ENCODE data around the gene CFH. TPM values are rescaled to one million over a fixed set of nuclear protein-coding genes. Genes with fewer than 3 reads are reported as not detected.
"Not testable (repeated sequence)": the region's sequence is repeated elsewhere in the genome, so short reads cannot be mapped to it uniquely, and the experiment has no call there.

The CFH gene
- total RNA-seq, 2 donors from 2014 or later, result 15.4 to 20.5 TPM

GRCh38 chr1:196733091-196733970 is 81.5 kb downstream of the CFH start:
- intact Hi-C loops (cut with DNase I), result no loop called here
- H3K4me1 ChIP-seq, result no peaks in the 10 kb centered on the region
- no peak for DNase-seq
- H3K27me3 ChIP-seq, result no peaks in the 10 kb centered on the region
- H3K27ac ChIP-seq, result no peak overlapping the region
- no peaks in the 10 kb centered on the region for H3K9me3 ChIP-seq
- TF ChIP-seq, protein P1, sequence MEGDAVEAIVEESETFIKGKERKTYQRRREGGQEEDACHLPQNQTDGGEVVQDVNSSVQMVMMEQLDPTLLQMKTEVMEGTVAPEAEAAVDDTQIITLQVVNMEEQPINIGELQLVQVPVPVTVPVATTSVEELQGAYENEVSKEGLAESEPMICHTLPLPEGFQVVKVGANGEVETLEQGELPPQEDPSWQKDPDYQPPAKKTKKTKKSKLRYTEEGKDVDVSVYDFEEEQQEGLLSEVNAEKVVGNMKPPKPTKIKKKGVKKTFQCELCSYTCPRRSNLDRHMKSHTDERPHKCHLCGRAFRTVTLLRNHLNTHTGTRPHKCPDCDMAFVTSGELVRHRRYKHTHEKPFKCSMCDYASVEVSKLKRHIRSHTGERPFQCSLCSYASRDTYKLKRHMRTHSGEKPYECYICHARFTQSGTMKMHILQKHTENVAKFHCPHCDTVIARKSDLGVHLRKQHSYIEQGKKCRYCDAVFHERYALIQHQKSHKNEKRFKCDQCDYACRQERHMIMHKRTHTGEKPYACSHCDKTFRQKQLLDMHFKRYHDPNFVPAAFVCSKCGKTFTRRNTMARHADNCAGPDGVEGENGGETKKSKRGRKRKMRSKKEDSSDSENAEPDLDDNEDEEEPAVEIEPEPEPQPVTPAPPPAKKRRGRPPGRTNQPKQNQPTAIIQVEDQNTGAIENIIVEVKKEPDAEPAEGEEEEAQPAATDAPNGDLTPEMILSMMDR (IDR thresholded peaks at IDR 0.05), result no peak
- H3K4me3 ChIP-seq, result no peak overlapping the region
- no peak overlapping the region for H3K9ac ChIP-seq (ENCODE audit: low read depth in 2 of 2, low read length in 2 of 2)
- no peaks in the 10 kb centered on the region for H3K36me3 ChIP-seq

- H3K36me3 ChIP-seq, result no peaks in the 10 kb centered on the region
- H3K9ac ChIP-seq (ENCODE audit: low read depth in 2 of 2, low read length in 2 of 2), result no peak overlapping the region
- no peak overlapping the region for H3K27ac ChIP-seq
- intact Hi-C loops (cut with DNase I), result no loop called here
- H3K4me3 ChIP-seq, result no peak overlapping the region
- H3K9me3 ChIP-seq, result no peaks in the 10 kb centered on the region
- H3K4me1 ChIP-seq, result no peaks in the 10 kb centered on the region
- DNase-seq, result no peak
- TF ChIP-seq, protein P1 (IDR thresholded peaks at IDR 0.05), result no peak
- no peaks in the 10 kb centered on the region for H3K27me3 ChIP-seq
Observed at GRCh38 chr1:196734006-196734405, 82.2 kb downstream of the CFH start.

DNA sequence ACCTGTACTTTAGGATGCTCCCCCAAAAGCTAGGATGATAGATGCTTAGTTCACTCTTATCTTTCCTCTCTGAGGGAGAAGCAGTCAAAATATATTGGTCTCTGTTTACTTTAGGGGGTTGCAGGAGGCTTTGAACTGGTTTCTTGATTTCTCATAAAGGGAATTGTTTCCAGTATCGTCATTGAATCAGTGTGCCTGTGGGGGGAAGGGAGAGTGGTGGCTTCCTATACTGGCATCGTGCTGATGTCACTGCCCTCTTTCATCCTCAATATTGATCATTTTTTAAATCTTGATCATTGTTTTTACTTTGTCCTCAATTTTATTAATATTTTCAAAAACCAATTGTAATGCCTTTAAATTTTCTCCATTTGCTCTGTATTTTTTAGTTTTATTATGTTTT is 82.6 kb downstream of the CFH start:
- DNase-seq, result no peak
- TF ChIP-seq, protein P1 (IDR thresholded peaks at IDR 0.05), result no peak
- Histone ChIP-seq H3K9ac (ENCODE audit: low read depth in 2 of 2, low read length in 2 of 2) (no peak overlapping the region), H3K27me3 (no peaks in the 10 kb centered on the region), H3K36me3 (no peaks in the 10 kb centered on the region), H3K4me1 (no peaks in the 10 kb centered on the region), H3K27ac (no peak overlapping the region), H3K4me3 (no peak overlapping the region), H3K9me3 (no peaks in the 10 kb centered on the region)
- intact Hi-C loops (cut with DNase I), result no loop called here

DNA sequence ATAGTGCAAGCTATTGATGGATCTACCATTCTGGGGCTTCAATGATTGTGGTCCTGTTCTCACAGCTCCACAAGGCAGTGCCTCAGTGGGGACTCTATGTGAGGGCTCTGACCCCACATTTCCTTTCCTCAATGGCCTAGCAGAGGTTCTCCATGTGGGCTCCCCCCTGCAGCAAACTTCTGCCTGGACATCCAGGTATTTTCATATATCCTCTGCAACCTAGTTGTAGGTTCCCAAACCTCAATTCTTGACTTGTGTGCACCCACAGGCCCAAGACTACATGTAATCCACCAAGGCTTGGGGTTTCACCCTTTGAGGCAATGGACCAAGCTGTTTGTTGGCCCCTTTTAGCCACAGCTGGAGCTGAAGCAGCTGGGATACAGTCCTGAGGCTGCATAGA is 86.9 kb downstream of the CFH start:
- no peak for DNase-seq
- Histone ChIP-seq H3K27ac (no peak overlapping the region), H3K36me3 (no peaks in the 10 kb centered on the region), H3K4me3 (no peak overlapping the region), H3K4me1 (no peaks in the 10 kb centered on the region), H3K9ac (ENCODE audit: low read depth in 2 of 2, low read length in 2 of 2) (no peak overlapping the region), H3K9me3 (no peaks in the 10 kb centered on the region), H3K27me3 (no peaks in the 10 kb centered on the region)
- intact Hi-C loops (cut with DNase I), result no loop called here
- TF ChIP-seq, protein P1 (IDR thresholded peaks at IDR 0.05), result no peak

DNA sequence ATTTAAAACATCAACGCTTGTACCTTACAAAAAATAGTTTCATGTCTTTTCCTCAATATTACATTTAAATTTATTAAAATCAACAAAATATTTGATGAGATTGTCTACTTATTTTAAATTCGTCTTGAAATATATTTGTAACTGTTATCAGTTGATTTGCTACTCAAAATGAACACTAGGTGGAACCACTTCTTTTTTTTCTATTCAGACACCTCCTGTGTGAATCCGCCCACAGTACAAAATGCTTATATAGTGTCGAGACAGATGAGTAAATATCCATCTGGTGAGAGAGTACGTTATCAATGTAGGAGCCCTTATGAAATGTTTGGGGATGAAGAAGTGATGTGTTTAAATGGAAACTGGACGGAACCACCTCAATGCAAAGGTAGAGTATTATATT is 91.4 kb downstream of the CFH start:
- H3K4me3 ChIP-seq; H3K9ac ChIP-seq (ENCODE audit: low read depth in 2 of 2, low read length in 2 of 2); H3K9me3 ChIP-seq; H3K4me1 ChIP-seq; H3K36me3 ChIP-seq; DNase-seq; H3K27ac ChIP-seq; H3K27me3 ChIP-seq: not testable (repeated sequence)
- intact Hi-C loops (cut with DNase I), result loop anchor here (10.0 kb wide), 1 partner anchor 602 kb away; no protein-coding TSS in a partner anchor

- H3K4me1 ChIP-seq; H3K27me3 ChIP-seq; H3K9ac ChIP-seq (ENCODE audit: low read depth in 2 of 2, low read length in 2 of 2); H3K27ac ChIP-seq; H3K9me3 ChIP-seq; intact Hi-C loops (cut with DNase I); DNase-seq; H3K4me3 ChIP-seq; H3K36me3 ChIP-seq: not testable (repeated sequence)
Observed at GRCh38 chr1:196765019-196765740, 113.3 kb downstream of the CFH start.

DNA sequence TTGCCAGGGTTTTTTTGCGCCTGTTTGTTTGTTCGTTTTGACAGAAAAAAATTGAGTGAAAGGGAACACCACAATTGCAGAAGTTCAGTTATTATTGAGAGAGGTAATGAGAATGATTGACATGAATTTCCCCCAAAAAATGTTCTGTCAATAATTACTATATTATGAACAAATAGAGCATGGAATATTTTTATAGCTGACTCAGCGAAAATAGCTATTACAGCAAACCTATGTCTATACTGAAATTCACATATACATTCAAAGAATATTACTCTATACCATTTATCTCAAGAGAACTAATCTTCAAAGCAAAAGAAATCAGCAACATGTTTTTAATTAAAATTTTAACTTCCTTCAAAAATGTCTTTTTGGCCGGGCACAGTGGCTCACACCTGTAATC is 118.0 kb downstream of the CFH start:
- H3K9me3 ChIP-seq; DNase-seq; H3K4me3 ChIP-seq; H3K36me3 ChIP-seq; H3K4me1 ChIP-seq; intact Hi-C loops (cut with DNase I); H3K9ac ChIP-seq (ENCODE audit: low read depth in 2 of 2, low read length in 2 of 2); H3K27ac ChIP-seq; H3K27me3 ChIP-seq: not testable (repeated sequence)
